NCI-H146 treated with DMSO at 0.1 percent for 48 hours (cell line): Measurements from ENCODE around the gene GMPPA.

Experiments
- DNase-seq: peaks from one replicate; lab custom pipeline; 2025; ENCODE audit not compliant: unreplicated experiment; lab: John Stamatoyannopoulos, UW

Gene GMPPA

DNA sequence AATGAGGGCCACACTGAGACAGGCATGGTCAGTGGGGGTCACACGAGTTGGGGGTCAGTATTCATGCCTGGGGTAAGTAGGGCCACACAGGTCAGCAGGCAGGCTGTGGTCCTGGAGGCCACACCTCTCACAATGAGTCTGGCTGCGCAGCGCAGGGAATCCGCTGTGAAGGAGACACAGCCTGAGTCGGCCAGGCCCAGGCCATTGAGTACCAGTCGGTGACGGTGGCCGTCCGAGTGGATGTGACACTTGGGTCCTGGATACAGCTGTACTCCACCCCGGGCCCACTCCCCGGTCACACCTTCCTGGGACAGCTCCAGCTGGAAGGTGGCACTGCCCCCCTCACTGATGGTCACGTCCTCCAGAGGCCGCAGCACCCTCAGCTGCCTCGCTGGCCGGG is 55.7 kb downstream of the GMPPA start:
- no peak for DNase-seq

DNA sequence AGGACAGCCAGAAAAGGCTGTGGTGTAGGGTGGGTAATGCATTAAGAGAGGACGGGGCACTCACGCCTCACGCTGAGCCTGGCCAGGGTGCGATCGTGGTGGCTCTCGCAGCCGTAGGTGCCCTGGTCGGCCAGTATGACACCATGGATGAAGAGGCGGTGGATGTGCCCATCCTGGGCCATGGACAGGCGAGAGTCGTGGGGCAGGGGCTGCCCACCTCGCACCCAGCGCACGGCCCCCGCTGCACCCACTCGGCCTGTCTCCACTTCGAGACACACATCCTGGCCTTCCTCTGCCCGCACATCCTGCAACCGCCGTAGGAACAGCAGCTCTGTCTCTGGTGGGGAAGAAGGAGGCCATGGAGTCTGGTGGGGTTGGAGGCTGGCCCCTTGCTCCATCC is 57.3 kb downstream of the GMPPA start:
- DNase-seq, result no peak

DNA sequence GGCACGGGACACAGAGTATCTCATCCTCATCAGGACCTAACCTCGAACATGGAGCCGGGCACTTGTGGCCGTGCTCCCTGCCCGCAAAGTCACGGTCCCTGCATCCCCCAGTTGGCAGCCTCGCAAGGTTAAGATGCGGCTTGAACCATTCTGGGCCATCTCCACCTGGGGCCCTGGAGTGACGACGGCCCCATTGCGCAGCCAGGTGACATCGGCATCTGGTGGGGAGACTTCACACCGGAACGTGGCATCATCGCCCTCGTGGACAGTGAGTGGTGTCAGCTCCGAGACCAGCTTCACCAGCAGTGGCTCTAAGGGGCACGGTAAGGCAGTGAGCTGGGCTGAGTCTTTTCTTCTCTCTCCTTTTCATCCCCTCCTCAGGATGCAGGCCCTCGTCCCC is 57.7 kb downstream of the GMPPA start:
- no peak for DNase-seq
